ENCODE measurements around the gene ISYNA1. TPM values are rescaled to one million over a fixed set of nuclear protein-coding genes. Genes with fewer than 3 reads are reported as not detected.
A peak's percentile ranks its signal among the peaks of the same experiment; 100 is the strongest.

ISYNA1 gene
- 199 and 208 TPM in 2 replicates for total RNA-seq (2014; rRNA removed; shearing (Covaris generic))
- polyA plus RNA-seq (2016; fragmentation: Nextera tagmentation; extraction: Ambion mirVana): 191 and 217 TPM in 2 replicates
- long read RNA-seq, transcript ISYNA1-203 (9 exons, 1,466 nt): minor isoform, 14 of 163 reads
- long read RNA-seq, transcript ISYNA1-202 (10 exons, 1,703 nt): minor isoform, 12 of 163 reads
- long read RNA-seq, transcript ISYNA1-201 (11 exons, 2,420 nt): major isoform, 81 of 163 reads
- long read RNA-seq, partial matches to known transcripts: 14 of 163 reads
- long read RNA-seq, other reads (novel, unspliced or antisense): 37 of 163 reads

- TF ChIP-seq EZH2 (IDR thresholded peaks at IDR 0.05; ENCODE audit: low read depth, unreplicated experiment): no peak
- TF ChIP-seq POLR2AphosphoS5 (IDR thresholded peaks at IDR 0.05; ENCODE audit: low read depth): peak; percentile 80
- Mint-ChIP-seq H3K4me1 (peaks cover 31% of the 10 kb centered on the region), H3K27ac (peak within 1 kb of the TSS; percentile 72; the same call in 1 of the 2 replicates), H3K9me3 (peaks cover 4% of the 10 kb centered on the region), H3K27me3 (ENCODE audit: insufficient read depth, low read depth, poor library complexity) (peaks cover 31% of the 10 kb centered on the region), H3K36me3 (ENCODE audit: low read depth) (peaks cover 22% of the 10 kb centered on the region), H3K4me3 (peak within 1 kb of the TSS; percentile 78)
- Histone ChIP-seq H3K27ac (ENCODE audit: low read depth) (peak within 1 kb of the TSS; percentile 78; the same call in 1 of the 2 replicates), H3K4me1 (ENCODE audit: insufficient read depth) (peaks cover 28% of the 10 kb centered on the region), H3K79me2 (replicated peaks; ENCODE audit: insufficient read depth) (no peaks in the 10 kb centered on the region), H3K9me2 (ENCODE audit: insufficient read depth) (no peaks in the 10 kb centered on the region), H3K4me2 (peak within 1 kb of the TSS; percentile 82), H3K36me3 (ENCODE audit: insufficient read depth) (no peaks in the 10 kb centered on the region), H4K20me1 (replicated peaks; ENCODE audit: insufficient read depth) (peaks cover 3% of the 10 kb centered on the region), H3K4me3 (peak within 1 kb of the TSS; percentile 79), H2AFZ (peak within 1 kb of the TSS; percentile 76), H3F3A (replicated peaks; ENCODE audit: low read depth) (peaks cover 30% of the 10 kb centered on the region; the same call in 1 of the 2 replicates), H3K27me3 (ENCODE audit: insufficient read depth) (no peaks in the 10 kb centered on the region)
- DNase-seq (ENCODE audit: low spot score) (peak; percentile 79), ATAC-seq (peak; percentile 21)
Measured at GRCh38 chr19:18437491-18438330, at the start of gene ISYNA1. Gene ISYNA1, minus strand, starts transcription at chr19:18438133. Its CDS starts 154 bp downstream, at chr19:18437979.

GRCh38 chr19:18486746-18487145, 48.8 kb upstream of the ISYNA1 start:
- Histone ChIP-seq H3K36me3 (ENCODE audit: insufficient read depth) (no peaks in the 10 kb centered on the region), H3K27ac (ENCODE audit: low read depth) (no peak overlapping the region), H3K4me3 (no peak overlapping the region), H3K9me2 (ENCODE audit: insufficient read depth) (no peaks in the 10 kb centered on the region), H3K79me2 (replicated peaks; ENCODE audit: insufficient read depth) (peaks cover 54% of the 10 kb centered on the region), H2AFZ (no peak overlapping the region), H3K4me1 (ENCODE audit: insufficient read depth) (no peaks in the 10 kb centered on the region; the same call in 1 of the 2 replicates), H3F3A (replicated peaks; ENCODE audit: low read depth) (0 out of 2 replicates have a peak, but pooled peaks cover 4% of the 10 kb centered on the region), H4K20me1 (replicated peaks; ENCODE audit: insufficient read depth) (peaks cover 33% of the 10 kb centered on the region), H3K27me3 (ENCODE audit: insufficient read depth) (no peaks in the 10 kb centered on the region), H3K4me2 (no peak overlapping the region)
- Mint-ChIP-seq H3K4me3 (no peak overlapping the region), H3K27ac (no peak overlapping the region; the same call in 1 of the 2 replicates), H3K27me3 (ENCODE audit: insufficient read depth, low read depth, poor library complexity) (peaks cover 11% of the 10 kb centered on the region), H3K4me1 (peaks cover 39% of the 10 kb centered on the region), H3K36me3 (ENCODE audit: low read depth) (no peaks in the 10 kb centered on the region), H3K9me3 (0 out of 3 replicates have a peak, but pooled peaks cover 5% of the 10 kb centered on the region)
- ATAC-seq (no peak), DNase-seq (ENCODE audit: low spot score) (no peak)
- TF ChIP-seq ETS1 (IDR thresholded peaks at IDR 0.05) (no peak), REST (IDR thresholded peaks at IDR 0.05; ENCODE audit: unreplicated experiment) (no peak), CTCF (conservative IDR thresholded peaks at IDR 0.05; ENCODE audit: low read depth in 2 of 2) (no peak), NANOG (IDR thresholded peaks at IDR 0.05; ENCODE audit: borderline replicate concordance) (no peak), CREB1 (CRISPR knock-in tag; IDR thresholded peaks at IDR 0.05; ENCODE audit: low read depth) (no peak), STAT1 (IDR thresholded peaks at IDR 0.05; ENCODE audit: unreplicated experiment) (no peak)
